SIG-M5 treated with dmso at 0.1 percent for 504 hours (cell line): ENCODE data around the gene LENG8.

ENCODE experiments used
- DNase-seq: peaks from one replicate; lab custom pipeline; 2025; ENCODE audit not compliant: unreplicated experiment; lab: John Stamatoyannopoulos, UW

The LENG8 gene

GRCh38 chr19:54422136-54422535 is 26.9 kb upstream of the LENG8 start:
- DNase-seq: no peak

DNA sequence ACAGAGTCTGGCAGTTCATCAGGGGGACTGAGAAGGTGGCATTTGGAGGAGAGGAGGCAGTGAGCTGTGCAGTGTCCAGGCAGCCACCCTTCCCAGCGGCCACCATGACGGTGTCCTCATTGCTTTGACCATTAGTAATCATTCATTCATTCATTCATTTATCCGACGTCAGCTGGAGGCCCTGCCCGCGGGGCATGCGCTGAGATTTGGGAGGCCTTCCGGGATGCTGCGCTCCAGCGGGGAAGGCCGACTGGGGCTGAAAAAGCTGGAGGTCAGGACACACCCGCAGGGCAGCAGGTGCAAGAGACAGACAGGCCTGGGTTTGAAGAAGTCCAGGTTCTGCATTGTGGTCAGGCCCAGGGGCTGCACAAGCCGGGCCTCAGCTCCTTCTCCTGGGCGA is 24.8 kb upstream of the LENG8 start:
- DNase-seq: no peak

- DNase-seq: no peak
Measured at GRCh38 chr19:54424660-54425381, 24.2 kb upstream of the LENG8 start.

- no peak for DNase-seq
Measured at GRCh38 chr19:54425382-54425723, 23.6 kb upstream of the LENG8 start.

- no peak for DNase-seq
Measured at GRCh38 chr19:54426291-54426931, 22.6 kb upstream of the LENG8 start.

GRCh38 chr19:54427586-54427985 is 21.4 kb upstream of the LENG8 start:
- no peak for DNase-seq

DNA sequence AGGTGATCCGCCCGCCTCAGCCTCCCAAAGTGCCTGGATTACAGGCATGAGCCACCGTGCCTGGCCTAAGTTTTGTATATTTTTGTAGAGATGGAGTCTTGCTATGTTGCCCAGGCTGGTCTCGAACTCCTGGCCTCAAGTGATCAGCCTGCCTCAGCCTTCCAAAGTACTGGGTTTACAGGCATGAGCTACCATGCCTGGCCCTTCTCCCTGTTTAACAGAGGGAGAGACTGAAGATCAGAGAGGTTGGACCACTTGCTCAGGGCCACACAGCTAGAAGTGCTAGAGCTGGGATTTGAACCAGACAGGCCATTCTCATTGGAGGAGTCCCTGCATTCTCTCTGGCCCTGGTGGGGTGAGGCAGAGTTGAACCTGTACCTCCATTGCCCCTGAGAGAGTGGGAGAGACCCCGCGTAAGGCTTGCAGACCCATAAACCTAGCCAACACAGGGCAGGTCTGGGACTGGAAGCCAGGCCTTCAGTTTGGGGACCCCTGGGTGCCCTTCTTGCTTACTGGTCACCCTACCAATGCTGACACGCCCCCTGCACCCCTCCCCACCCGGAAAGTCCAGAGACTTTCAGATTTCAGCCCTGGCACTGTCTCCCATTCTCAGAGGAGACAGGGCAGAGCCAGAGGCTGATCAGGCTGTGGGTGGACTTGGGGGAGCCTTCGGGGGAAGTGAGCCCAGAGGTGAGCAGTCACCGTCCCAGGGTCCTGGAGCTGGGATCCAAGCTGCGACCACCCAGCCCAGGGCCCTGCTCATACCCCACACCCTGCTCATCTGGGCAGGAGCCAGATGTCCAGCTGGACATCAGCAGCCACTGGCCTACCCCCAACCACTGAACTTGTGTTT is 20.4 kb upstream of the LENG8 start:
- DNase-seq: no peak

DNA sequence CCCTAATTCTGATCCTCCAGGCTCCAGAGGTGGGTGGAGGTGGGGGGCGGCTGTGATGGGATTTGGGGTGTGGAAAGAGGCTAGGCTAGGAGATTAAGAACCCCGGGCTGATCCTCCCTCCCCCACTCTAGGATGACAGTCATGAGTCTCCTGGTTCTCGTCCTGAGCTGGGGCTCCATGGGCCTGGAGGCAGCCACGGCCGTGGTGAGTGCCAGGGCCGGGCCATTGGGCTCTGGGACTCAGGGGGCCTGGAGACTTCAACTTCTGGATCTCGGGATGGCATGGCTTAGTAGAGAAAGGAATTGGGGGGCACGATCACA is 19.9 kb upstream of the LENG8 start:
- no peak for DNase-seq

- no peak for DNase-seq
Measured at GRCh38 chr19:54429545-54430227, 19.3 kb upstream of the LENG8 start.

- peak; percentile 32 for DNase-seq
Measured at GRCh38 chr19:54430306-54431254, 18.4 kb upstream of the LENG8 start.

DNA sequence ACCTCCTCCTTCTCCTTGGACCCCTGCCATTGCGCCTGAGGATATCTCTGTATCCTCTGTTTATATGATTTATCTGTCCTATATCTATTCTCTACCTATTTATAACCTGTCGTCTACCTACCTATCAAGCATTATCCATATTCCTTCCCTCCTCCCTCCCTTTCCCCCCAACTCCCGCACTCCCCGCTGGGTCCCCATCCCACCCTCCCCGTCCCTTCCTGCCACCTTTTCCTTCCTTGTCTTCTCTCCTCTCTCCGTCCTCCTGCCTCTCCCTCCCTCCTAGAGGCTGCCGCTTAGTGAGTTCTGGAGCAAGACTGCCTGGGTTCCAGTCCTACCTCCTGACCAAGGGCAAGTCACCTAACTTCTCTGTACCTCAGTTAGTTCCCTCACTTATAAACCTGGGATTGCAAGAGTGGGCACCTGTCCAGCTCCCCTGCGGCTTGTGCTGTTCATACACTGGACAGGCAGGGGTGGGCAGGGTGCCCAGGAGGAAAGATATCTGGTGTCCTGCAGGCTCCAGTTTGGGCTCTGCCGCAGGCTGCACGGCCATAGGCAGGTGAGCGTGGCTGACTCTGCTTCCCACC is 17.7 kb upstream of the LENG8 start:
- no peak for DNase-seq

DNA sequence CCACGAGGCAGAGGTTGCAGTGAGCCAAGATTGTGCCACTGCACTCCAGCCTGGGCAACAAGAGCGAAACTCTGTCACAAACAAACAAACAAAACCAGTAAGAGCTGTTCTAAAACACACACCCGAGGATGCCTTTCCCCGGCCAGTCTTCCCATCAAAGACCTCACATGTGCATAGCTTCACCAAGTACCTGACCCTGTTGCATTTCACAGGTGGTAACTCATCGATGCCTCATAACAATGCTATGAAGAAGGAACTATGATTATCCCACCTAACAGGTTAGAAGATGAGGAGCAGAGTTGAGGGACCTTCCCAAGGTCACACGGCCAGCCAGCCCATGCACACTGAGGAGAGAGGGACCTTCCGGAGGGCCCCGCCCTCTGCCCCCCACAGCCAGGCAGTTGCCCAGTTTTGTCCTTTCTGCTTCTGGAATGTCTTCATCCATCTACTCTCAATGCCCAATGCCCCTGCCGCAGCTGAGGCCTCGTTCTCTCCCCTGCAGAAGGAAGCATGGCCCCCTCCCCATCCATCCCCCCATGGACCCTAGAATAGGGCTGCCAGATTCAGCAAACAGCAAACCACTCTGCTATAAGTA is 16.8 kb upstream of the LENG8 start:
- peak; percentile 43 for DNase-seq

DNA sequence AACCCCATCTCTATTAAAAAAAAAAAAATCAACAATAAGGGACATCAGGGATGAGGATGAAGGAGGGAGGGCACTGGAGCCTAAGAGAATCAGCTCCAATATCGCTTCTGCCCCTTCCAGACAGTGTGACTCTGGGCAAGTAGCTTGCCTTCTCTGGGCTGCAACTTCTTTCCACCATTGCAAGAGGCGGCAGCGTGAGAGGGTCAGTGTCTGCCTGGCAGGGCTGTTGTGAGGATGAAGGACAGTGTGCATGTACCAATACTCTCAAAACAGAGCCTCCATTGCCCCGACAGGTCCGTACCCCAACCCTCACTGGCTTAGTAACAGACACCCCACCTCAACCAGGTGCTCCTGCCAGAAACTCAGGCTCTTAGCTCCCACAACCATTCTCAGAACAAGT is 15.3 kb upstream of the LENG8 start:
- DNase-seq: no peak

- DNase-seq: no peak
Measured at GRCh38 chr19:54434112-54434872, 14.7 kb upstream of the LENG8 start.

- DNase-seq: no peak
Measured at GRCh38 chr19:54434873-54435214, 14.2 kb upstream of the LENG8 start.

DNA sequence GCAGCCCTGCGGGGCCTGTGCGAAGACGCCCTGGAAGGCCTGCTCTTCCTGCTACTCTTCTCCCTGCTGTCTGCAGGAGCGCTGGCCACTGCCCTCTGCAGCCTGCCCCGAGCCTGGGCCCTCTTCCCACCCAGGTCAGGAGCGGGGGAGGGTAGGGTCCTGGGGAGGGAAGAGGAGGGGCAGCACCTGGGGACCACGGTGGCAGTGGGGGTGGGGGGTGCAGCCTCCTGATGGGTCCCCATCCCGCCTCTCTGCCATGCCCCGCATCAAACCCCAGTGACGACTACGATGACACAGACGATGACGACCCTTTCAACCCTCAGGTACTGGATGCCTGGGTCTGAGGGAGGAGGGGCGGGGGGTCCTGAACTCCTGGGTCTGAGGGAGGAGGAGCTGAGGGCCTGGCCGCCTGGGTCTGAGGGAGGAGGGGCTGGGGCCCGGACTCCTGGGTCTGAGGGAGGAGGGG is 13.4 kb upstream of the LENG8 start:
- DNase-seq: no peak

DNA sequence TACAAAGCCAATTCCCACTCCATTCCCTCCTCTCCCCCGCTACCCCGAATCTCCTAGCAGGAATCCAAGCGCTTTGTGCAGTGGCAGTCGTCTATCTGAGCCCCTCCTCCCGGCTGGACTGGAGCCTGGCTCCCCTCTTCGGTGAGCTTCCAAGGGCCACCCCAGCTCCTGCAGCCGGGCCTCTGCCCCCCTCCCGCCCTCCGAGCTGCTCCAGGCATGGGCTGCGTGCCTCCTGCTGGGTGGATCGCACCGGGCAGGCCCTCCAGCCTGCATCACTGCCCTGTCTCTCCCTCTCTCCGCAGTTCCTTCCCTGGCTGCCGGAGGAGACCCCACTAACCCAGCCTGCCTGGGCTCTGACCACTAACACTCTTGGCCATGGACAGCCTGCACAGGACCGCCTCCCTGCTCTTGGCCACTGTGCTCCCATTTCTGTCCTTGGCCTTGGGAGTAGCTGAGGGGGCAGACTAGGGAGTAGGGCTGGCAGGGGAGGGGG is 12.9 kb upstream of the LENG8 start:
- DNase-seq: no peak

- no peak for DNase-seq
Measured at GRCh38 chr19:54436628-54437252, 12.3 kb upstream of the LENG8 start.
